HEK293 (cell line): ENCODE results near the gene TP63.

Source experiments
- CTCF ChIA-PET: fragments of 350-600 bp; formaldehyde crosslinking; extraction: SDS; loops from one replicate; lab custom pipeline; 2021; ENCODE audit warnings: antibody characterized with exemption; lab: Yijun Ruan, JAX
- POLR2A ChIA-PET: fragments of 300-600 bp; formaldehyde crosslinking; extraction: SDS; loops from one replicate; lab custom pipeline; 2020; ENCODE audit warnings: antibody characterized with exemption, inconsistent platforms; lab: Yijun Ruan, JAX
- H3K27ac ChIP-seq: fragments of 200-500 bp; sonication (Bioruptor generic); 2 replicates; pipeline ENCODE4 v1.5.1; 2014; ENCODE audit warnings: low read depth, low read length, control low read depth, inconsistent platforms; ENCODE audit errors: extremely low read depth
- H3K36me3 ChIP-seq, 2 experiments: fragments of 200-500 bp in 1 of 2; sonication (Bioruptor generic) in 1 of 2; 1 replicate in 1 of 2; 2 replicates in 1 of 2; pipeline ENCODE4 v1.5.1; 2014 to 2017; ENCODE audit warnings: inconsistent platforms in 2 of 2, low read length in 2 of 2; ENCODE audit not compliant: control insufficient read depth in 2 of 2, insufficient read depth in 1 of 2
- H3K4me1 ChIP-seq: fragments of 200-500 bp; sonication (Bioruptor generic); 2 replicates; pipeline ENCODE4 v1.5.1; 2014; ENCODE audit warnings: mild to moderate bottlenecking, low read length, inconsistent platforms; ENCODE audit not compliant: control insufficient read depth, insufficient read depth
- H3K4me3 ChIP-seq: 2 replicates; pipeline ENCODE4 v1.5.1; 2011; ENCODE audit warnings: low read depth, mild to moderate bottlenecking, control low read depth, low read length, moderate library complexity
- H3K9me3 ChIP-seq: fragments of 200-500 bp; sonication (Bioruptor generic); 2 replicates; pipeline ENCODE4 v1.5.1; 2014; ENCODE audit warnings: low read depth, low read length, inconsistent platforms; ENCODE audit not compliant: control insufficient read depth, insufficient read depth
- IKZF3 ChIP-seq: fragments of 450-650 bp; IDR thresholded peaks from 2 replicates; pipeline ENCODE4 v1.5.0; 2018; ENCODE audit warnings: missing biosample characterization, mild to moderate bottlenecking, missing genetic modification characterization, moderate library complexity
- MYNN ChIP-seq: fragments of 450-650 bp; formaldehyde crosslinking; IDR thresholded peaks from 2 replicates; pipeline ENCODE4 v1.5.1; 2016; ENCODE audit warnings: missing biosample characterization, missing genetic modification characterization, borderline replicate concordance
- PRDM1 ChIP-seq: fragments of 450-650 bp; formaldehyde crosslinking; IDR thresholded peaks from 2 replicates; pipeline ENCODE4; 2016; ENCODE audit warnings: missing biosample characterization, missing genetic modification characterization
- TRIM28 ChIP-seq: IDR thresholded peaks from 2 replicates; pipeline ENCODE4 v1.6.1; 2011; ENCODE audit warnings: low read length, control low read depth, borderline replicate concordance
- ZNF404 ChIP-seq: fragments of 450-650 bp; formaldehyde crosslinking; IDR thresholded peaks from 2 replicates; pipeline ENCODE4 v1.5.1; 2017; ENCODE audit warnings: missing biosample characterization, missing genetic modification characterization
- ZNF701 ChIP-seq: fragments of 450-650 bp; formaldehyde crosslinking; IDR thresholded peaks from 2 replicates; pipeline ENCODE4 v1.5.1; 2016; ENCODE audit warnings: missing biosample characterization, missing genetic modification characterization
- ZNF707 ChIP-seq: fragments of 450-650 bp; formaldehyde crosslinking; IDR thresholded peaks from 2 replicates; pipeline ENCODE4 v1.5.1; 2016; ENCODE audit warnings: missing biosample characterization, missing genetic modification characterization
- ZNF76 ChIP-seq: fragments of 450-650 bp; formaldehyde crosslinking; IDR thresholded peaks from 2 replicates; pipeline ENCODE4; 2016; ENCODE audit warnings: low read depth, missing biosample characterization, missing genetic modification characterization, borderline replicate concordance
- ZSCAN30 ChIP-seq: fragments of 450-650 bp; IDR thresholded peaks from 2 replicates; pipeline ENCODE4 v1.5.1; 2018; ENCODE audit warnings: missing biosample characterization, mild to moderate bottlenecking, missing genetic modification characterization, moderate library complexity
- TF ChIP-seq, protein P1 (sequence below): fragments of 450-650 bp; formaldehyde crosslinking; IDR thresholded peaks from 2 replicates; pipeline ENCODE4 v1.5.1; 2016; ENCODE audit warnings: missing biosample characterization, missing genetic modification characterization
- TF ChIP-seq, protein P2 (sequence below): fragments of 450-650 bp; formaldehyde crosslinking; IDR thresholded peaks from 2 replicates; pipeline ENCODE4 v1.5.1; 2016; ENCODE audit warnings: missing biosample characterization, missing genetic modification characterization
- TF ChIP-seq, protein P3 (sequence below): fragments of 450-650 bp; formaldehyde crosslinking; IDR thresholded peaks from 2 replicates; pipeline ENCODE4 v1.5.1; 2016; ENCODE audit warnings: missing biosample characterization, missing genetic modification characterization, borderline replicate concordance
- TF ChIP-seq, protein P4 (sequence below): fragments of 450-650 bp; formaldehyde crosslinking; IDR thresholded peaks from 2 replicates; pipeline ENCODE4 v1.5.1; 2016; ENCODE audit warnings: missing biosample characterization, missing genetic modification characterization
- TF ChIP-seq, protein P5 (sequence below): fragments of 450-650 bp; formaldehyde crosslinking; conservative IDR thresholded peaks from 2 replicates; pipeline ENCODE4 v1.5.1; 2016; ENCODE audit warnings: low read depth, missing biosample characterization, missing genetic modification characterization

The TP63 gene

DNA sequence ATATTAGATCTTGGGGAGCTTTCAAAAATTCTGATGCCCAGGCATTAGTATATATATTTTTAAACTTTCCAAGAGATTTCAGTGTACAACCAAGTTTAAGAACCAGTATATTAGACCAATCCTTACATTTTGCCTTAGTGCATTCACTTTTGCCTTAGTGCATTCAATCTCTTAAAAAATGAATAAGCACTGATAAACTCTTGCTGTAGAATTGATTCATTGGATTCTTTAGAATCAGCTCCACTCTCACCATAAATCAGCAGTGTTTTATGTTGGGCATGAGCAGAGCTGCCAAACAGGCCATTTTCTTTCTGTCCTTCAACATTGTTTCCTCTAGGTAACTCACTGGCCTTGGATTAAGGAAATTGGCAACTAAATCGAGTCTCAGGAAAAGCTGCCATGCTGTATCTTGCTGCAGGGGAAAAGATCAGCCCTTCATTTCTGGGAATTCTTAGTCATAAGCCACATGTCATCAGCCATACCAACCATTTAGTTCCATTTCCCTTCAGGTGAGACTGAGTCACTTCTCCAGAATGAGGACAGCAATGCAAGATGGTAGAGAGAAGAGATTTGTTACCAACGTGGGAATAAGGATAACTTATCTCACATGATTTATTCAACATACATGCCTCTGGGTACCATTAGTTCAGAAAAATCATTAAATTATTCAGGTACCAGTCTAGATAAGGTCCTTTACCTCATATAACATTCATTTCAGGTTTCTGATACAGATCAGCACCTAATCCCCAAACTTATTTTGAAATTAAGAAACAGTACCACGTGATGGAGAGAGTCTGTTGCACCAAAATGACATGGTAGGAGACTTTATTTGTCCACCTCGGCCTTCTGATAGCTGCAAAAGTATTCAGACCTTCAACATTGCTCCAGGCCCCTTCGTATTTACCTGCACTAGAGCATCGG, 297.0 kb downstream of the TP63 start:
- TF ChIP-seq MYNN (tag by site-specific recombination) (no peak), IKZF3 (tag by site-specific recombination) (no peak), ZNF707 (tag by site-specific recombination) (no peak), ZNF76 (tag by site-specific recombination) (no peak), ZSCAN30 (no peak), ZNF404 (tag by site-specific recombination) (no peak), ZNF701 (no peak), PRDM1 (tag by site-specific recombination) (no peak), TRIM28 (no peak)
- TF ChIP-seq, protein P1, sequence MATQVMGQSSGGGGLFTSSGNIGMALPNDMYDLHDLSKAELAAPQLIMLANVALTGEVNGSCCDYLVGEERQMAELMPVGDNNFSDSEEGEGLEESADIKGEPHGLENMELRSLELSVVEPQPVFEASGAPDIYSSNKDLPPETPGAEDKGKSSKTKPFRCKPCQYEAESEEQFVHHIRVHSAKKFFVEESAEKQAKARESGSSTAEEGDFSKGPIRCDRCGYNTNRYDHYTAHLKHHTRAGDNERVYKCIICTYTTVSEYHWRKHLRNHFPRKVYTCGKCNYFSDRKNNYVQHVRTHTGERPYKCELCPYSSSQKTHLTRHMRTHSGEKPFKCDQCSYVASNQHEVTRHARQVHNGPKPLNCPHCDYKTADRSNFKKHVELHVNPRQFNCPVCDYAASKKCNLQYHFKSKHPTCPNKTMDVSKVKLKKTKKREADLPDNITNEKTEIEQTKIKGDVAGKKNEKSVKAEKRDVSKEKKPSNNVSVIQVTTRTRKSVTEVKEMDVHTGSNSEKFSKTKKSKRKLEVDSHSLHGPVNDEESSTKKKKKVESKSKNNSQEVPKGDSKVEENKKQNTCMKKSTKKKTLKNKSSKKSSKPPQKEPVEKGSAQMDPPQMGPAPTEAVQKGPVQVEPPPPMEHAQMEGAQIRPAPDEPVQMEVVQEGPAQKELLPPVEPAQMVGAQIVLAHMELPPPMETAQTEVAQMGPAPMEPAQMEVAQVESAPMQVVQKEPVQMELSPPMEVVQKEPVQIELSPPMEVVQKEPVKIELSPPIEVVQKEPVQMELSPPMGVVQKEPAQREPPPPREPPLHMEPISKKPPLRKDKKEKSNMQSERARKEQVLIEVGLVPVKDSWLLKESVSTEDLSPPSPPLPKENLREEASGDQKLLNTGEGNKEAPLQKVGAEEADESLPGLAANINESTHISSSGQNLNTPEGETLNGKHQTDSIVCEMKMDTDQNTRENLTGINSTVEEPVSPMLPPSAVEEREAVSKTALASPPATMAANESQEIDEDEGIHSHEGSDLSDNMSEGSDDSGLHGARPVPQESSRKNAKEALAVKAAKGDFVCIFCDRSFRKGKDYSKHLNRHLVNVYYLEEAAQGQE (tag by site-specific recombination), result no peak
- TF ChIP-seq, protein P2, sequence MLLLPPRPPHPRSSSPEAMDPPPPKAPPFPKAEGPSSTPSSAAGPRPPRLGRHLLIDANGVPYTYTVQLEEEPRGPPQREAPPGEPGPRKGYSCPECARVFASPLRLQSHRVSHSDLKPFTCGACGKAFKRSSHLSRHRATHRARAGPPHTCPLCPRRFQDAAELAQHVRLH, result no peak
- TF ChIP-seq, protein P3, sequence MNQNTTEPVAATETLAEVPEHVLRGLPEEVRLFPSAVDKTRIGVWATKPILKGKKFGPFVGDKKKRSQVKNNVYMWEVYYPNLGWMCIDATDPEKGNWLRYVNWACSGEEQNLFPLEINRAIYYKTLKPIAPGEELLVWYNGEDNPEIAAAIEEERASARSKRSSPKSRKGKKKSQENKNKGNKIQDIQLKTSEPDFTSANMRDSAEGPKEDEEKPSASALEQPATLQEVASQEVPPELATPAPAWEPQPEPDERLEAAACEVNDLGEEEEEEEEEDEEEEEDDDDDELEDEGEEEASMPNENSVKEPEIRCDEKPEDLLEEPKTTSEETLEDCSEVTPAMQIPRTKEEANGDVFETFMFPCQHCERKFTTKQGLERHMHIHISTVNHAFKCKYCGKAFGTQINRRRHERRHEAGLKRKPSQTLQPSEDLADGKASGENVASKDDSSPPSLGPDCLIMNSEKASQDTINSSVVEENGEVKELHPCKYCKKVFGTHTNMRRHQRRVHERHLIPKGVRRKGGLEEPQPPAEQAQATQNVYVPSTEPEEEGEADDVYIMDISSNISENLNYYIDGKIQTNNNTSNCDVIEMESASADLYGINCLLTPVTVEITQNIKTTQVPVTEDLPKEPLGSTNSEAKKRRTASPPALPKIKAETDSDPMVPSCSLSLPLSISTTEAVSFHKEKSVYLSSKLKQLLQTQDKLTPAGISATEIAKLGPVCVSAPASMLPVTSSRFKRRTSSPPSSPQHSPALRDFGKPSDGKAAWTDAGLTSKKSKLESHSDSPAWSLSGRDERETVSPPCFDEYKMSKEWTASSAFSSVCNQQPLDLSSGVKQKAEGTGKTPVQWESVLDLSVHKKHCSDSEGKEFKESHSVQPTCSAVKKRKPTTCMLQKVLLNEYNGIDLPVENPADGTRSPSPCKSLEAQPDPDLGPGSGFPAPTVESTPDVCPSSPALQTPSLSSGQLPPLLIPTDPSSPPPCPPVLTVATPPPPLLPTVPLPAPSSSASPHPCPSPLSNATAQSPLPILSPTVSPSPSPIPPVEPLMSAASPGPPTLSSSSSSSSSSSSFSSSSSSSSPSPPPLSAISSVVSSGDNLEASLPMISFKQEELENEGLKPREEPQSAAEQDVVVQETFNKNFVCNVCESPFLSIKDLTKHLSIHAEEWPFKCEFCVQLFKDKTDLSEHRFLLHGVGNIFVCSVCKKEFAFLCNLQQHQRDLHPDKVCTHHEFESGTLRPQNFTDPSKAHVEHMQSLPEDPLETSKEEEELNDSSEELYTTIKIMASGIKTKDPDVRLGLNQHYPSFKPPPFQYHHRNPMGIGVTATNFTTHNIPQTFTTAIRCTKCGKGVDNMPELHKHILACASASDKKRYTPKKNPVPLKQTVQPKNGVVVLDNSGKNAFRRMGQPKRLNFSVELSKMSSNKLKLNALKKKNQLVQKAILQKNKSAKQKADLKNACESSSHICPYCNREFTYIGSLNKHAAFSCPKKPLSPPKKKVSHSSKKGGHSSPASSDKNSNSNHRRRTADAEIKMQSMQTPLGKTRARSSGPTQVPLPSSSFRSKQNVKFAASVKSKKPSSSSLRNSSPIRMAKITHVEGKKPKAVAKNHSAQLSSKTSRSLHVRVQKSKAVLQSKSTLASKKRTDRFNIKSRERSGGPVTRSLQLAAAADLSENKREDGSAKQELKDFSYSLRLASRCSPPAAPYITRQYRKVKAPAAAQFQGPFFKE (tag by site-specific recombination), result no peak
- TF ChIP-seq, protein P4, sequence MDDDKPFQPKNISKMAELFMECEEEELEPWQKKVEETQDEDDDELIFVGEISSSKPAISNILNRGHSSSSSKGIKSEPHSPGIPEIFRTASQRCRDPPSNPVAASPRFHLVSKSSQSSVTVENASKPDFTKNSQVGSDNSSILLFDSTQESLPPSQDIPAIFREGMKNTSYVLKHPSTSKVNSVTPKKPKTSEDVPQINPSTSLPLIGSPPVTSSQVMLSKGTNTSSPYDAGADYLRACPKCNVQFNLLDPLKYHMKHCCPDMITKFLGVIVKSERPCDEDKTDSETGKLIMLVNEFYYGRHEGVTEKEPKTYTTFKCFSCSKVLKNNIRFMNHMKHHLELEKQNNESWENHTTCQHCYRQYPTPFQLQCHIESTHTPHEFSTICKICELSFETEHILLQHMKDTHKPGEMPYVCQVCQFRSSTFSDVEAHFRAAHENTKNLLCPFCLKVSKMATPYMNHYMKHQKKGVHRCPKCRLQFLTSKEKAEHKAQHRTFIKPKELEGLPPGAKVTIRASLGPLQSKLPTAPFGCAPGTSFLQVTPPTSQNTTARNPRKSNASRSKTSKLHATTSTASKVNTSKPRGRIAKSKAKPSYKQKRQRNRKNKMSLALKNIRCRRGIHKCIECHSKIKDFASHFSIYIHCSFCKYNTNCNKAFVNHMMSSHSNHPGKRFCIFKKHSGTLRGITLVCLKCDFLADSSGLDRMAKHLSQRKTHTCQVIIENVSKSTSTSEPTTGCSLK (tag by site-specific recombination), result no peak
- TF ChIP-seq, protein P5, sequence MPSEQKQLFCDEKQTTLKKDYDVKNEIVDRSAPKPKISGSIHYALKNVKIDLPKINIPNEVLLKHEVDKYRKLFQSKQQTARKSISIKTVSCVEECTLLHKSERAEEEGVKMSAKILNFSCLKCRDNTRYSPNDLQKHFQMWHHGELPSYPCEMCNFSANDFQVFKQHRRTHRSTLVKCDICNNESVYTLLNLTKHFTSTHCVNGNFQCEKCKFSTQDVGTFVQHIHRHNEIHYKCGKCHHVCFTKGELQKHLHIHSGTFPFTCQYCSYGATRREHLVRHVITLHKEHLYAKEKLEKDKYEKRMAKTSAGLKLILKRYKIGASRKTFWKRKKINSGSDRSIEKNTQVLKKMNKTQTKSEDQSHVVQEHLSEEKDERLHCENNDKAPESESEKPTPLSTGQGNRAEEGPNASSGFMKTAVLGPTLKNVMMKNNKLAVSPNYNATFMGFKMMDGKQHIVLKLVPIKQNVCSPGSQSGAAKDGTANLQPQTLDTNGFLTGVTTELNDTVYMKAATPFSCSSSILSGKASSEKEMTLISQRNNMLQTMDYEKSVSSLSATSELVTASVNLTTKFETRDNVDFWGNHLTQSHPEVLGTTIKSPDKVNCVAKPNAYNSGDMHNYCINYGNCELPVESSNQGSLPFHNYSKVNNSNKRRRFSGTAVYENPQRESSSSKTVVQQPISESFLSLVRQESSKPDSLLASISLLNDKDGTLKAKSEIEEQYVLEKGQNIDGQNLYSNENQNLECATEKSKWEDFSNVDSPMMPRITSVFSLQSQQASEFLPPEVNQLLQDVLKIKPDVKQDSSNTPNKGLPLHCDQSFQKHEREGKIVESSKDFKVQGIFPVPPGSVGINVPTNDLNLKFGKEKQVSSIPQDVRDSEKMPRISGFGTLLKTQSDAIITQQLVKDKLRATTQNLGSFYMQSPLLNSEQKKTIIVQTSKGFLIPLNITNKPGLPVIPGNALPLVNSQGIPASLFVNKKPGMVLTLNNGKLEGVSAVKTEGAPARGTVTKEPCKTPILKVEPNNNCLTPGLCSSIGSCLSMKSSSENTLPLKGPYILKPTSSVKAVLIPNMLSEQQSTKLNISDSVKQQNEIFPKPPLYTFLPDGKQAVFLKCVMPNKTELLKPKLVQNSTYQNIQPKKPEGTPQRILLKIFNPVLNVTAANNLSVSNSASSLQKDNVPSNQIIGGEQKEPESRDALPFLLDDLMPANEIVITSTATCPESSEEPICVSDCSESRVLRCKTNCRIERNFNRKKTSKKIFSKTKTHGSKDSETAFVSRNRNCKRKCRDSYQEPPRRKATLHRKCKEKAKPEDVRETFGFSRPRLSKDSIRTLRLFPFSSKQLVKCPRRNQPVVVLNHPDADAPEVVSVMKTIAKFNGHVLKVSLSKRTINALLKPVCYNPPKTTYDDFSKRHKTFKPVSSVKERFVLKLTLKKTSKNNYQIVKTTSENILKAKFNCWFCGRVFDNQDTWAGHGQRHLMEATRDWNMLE (tag by site-specific recombination), result no peak
- TF ChIP-seq, all 188 proteins: peak for 0
- ChIA-PET CTCF (interaction anchor here (0.6 kb wide), 1 partner anchor 256 kb away, joined by 3 read pairs; no protein-coding TSS in a partner anchor), POLR2A (no interaction called here)
- Histone ChIP-seq H3K4me3 (no peak overlapping the region), H3K4me1 (no peaks in the 10 kb centered on the region), H3K36me3 (no peaks in the 10 kb centered on the region), H3K9me3 (no peaks in the 10 kb centered on the region), H3K27ac (no peak overlapping the region)
